Endodermal cell (in vitro differentiated cells): ENCODE measurements around the gene PTPN12. TPM values are rescaled to one million over a fixed set of nuclear protein-coding genes. Genes with fewer than 3 reads are reported as not detected.
A peak's percentile ranks its signal among the peaks of the same experiment; 100 is the strongest.

ENCODE experiments used
- DNase-seq: peaks from one replicate; pipeline ENCODE4 v3.0.0-alpha.2; 2017
- H3K27ac ChIP-seq: 2 replicates; pipeline ENCODE4 v1.5.1; 2013; ENCODE audit warnings: mild to moderate bottlenecking, low read depth, low read length, moderate library complexity
- H3K27me3 ChIP-seq: 2 replicates; pipeline ENCODE4 v1.6.1; 2013; ENCODE audit warnings: mild to moderate bottlenecking, low read length, moderate library complexity; ENCODE audit not compliant: insufficient read depth, control insufficient read depth, poor library complexity, severe bottlenecking
- H3K36me3 ChIP-seq: 2 replicates; pipeline ENCODE4 v1.7.0; 2013; ENCODE audit warnings: mild to moderate bottlenecking, low read length, moderate library complexity; ENCODE audit not compliant: control insufficient read depth, insufficient read depth
- H3K4me1 ChIP-seq: one replicate; pipeline ENCODE4 v1.7.0; 2013; ENCODE audit warnings: low read length; ENCODE audit not compliant: control insufficient read depth, insufficient read depth
- H3K4me3 ChIP-seq: 2 replicates; pipeline ENCODE4 v1.5.1; 2013; ENCODE audit warnings: mild to moderate bottlenecking, low read length, moderate library complexity
- H3K9ac ChIP-seq: 2 replicates; pipeline ENCODE4 v1.6.1; 2013; ENCODE audit warnings: mild to moderate bottlenecking, low read length, moderate library complexity; ENCODE audit not compliant: poor library complexity, severe bottlenecking; ENCODE audit errors: extremely low read depth
- H3K9me3 ChIP-seq: 2 replicates; pipeline ENCODE4 v1.6.1; 2013; ENCODE audit warnings: mild to moderate bottlenecking, low read length, moderate library complexity; ENCODE audit not compliant: control insufficient read depth
- H3K27ac Mint-ChIP-seq: 2 replicates; pipeline ENCODE4 v1.8.0; 2020; ENCODE audit warnings: mixed read lengths
- H3K27me3 Mint-ChIP-seq: 2 replicates; pipeline ENCODE4 v1.8.0; 2021; ENCODE audit warnings: mild to moderate bottlenecking, mixed read lengths; ENCODE audit not compliant: insufficient read depth
- H3K36me3 Mint-ChIP-seq: 2 replicates; pipeline ENCODE4 v1.8.0; 2020; ENCODE audit warnings: low read depth, mixed read lengths
- H3K4me1 Mint-ChIP-seq: 2 replicates; pipeline ENCODE4 v1.8.0; 2020; ENCODE audit warnings: mixed read lengths
- H3K4me3 Mint-ChIP-seq: 2 replicates; pipeline ENCODE4 v1.8.0; 2020; ENCODE audit warnings: mild to moderate bottlenecking, moderate library complexity, mixed read lengths
- H3K9me3 Mint-ChIP-seq: 2 replicates; pipeline ENCODE4 v1.8.0; 2020; ENCODE audit warnings: mild to moderate bottlenecking, mixed read lengths
- WGBS, 2 experiments: methylation state at CpG; one replicate each; pipeline versions ENCODE4 v1.1.5 to v1.1.7; 2013; ENCODE audit warnings: missing lambda C conversion rate in 2 of 2, mixed read lengths in 1 of 2; ENCODE audit not compliant: insufficient coverage in 1 of 2, insufficient read length in 1 of 2; 5-methylcytosine and 5-hydroxymethylcytosine counted together
- total RNA-seq, 2 donors: library from RNA; stranded (reverse); fragmentation: NEBNext Ultra II Directional in 1 of 2; extraction: Animal tissue kit (Norgen Biotek cat#: 25700) in 1 of 2; gene quantifications; 2 replicates in 1 of 2; 3 replicates in 1 of 2; pipeline ENCODE4 v1.2.1, GENCODE V29; 2021
- TF ChIP-seq, protein P1 (sequence below): fragments of 200-600 bp; sonication (generic); conservative IDR thresholded peaks from 2 replicates; pipeline ENCODE4 v1.5.0; 2021; ENCODE audit warnings: antibody characterized with exemption, mild to moderate bottlenecking

Gene PTPN12
- total RNA-seq, 2 donors from 2014 or later, result 147 to 158 TPM

DNA sequence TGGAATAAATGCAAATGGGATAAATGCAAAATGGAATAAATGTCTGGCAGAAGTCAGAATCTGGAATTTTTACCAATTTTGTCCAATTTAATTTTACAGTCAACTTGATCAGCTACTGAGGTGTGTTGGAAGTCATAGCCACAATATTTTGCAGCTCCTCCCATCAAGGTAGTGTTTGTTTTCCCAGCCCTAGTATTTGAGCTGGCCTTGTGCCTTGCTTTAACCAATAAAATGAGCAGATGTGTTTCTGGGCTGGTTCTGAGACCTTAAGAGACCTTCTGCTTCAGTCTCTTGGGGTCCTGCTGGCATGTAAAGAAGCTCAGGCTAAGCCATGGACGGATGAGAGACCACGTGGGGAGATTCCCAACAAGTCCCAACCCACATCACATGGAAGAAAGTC is 116.5 kb downstream of the PTPN12 start:
- WGBS, 2 experiments, result 98 to 100% methylated on average over 2 of the region's 2 CpGs
- Histone ChIP-seq H3K4me1 (no peaks in the 10 kb centered on the region), H3K4me3 (no peak overlapping the region), H3K36me3 (peaks cover 67% of the 10 kb centered on the region), H3K27me3 (no peaks in the 10 kb centered on the region), H3K27ac (no peak overlapping the region), H3K9ac (no peak overlapping the region), H3K9me3 (no peaks in the 10 kb centered on the region)
- no peaks in the 10 kb centered on the region for H3K4me1 Mint-ChIP-seq
- no peaks in the 10 kb centered on the region for H3K9me3 Mint-ChIP-seq
- TF ChIP-seq, protein P1, sequence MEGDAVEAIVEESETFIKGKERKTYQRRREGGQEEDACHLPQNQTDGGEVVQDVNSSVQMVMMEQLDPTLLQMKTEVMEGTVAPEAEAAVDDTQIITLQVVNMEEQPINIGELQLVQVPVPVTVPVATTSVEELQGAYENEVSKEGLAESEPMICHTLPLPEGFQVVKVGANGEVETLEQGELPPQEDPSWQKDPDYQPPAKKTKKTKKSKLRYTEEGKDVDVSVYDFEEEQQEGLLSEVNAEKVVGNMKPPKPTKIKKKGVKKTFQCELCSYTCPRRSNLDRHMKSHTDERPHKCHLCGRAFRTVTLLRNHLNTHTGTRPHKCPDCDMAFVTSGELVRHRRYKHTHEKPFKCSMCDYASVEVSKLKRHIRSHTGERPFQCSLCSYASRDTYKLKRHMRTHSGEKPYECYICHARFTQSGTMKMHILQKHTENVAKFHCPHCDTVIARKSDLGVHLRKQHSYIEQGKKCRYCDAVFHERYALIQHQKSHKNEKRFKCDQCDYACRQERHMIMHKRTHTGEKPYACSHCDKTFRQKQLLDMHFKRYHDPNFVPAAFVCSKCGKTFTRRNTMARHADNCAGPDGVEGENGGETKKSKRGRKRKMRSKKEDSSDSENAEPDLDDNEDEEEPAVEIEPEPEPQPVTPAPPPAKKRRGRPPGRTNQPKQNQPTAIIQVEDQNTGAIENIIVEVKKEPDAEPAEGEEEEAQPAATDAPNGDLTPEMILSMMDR, result no peak
- no peak overlapping the region for H3K4me3 Mint-ChIP-seq
- peaks cover 45% of the 10 kb centered on the region for H3K36me3 Mint-ChIP-seq
- no peak overlapping the region for H3K27ac Mint-ChIP-seq
- no peak for DNase-seq
- H3K27me3 Mint-ChIP-seq, result no peaks in the 10 kb centered on the region

DNA sequence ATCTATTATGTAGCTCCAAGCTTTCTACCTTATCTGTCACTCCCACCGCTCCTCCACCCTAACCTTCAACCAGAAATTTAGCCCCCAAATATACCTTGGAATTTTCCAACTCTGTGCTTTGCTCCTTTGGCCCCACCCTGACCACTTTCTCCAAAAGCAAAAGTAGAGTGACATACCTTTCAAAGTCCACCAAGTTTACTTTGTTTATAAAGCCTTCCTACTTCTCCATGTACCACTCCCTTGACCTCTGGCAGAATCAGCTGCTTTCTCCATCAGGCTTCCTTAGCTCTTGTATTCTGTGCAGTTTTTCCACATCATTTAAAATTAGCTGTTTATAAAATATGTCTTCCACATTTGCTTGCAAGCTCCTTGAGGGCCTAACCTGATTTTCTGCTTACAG is 118.3 kb downstream of the PTPN12 start:
- Histone ChIP-seq H3K27ac (no peak overlapping the region), H3K9ac (no peak overlapping the region), H3K4me1 (no peaks in the 10 kb centered on the region), H3K9me3 (no peaks in the 10 kb centered on the region), H3K36me3 (peaks cover 70% of the 10 kb centered on the region), H3K4me3 (no peak overlapping the region), H3K27me3 (no peaks in the 10 kb centered on the region)
- TF ChIP-seq, protein P1, result no peak
- no peaks in the 10 kb centered on the region for H3K9me3 Mint-ChIP-seq
- H3K4me1 Mint-ChIP-seq, result no peaks in the 10 kb centered on the region
- DNase-seq, result no peak
- H3K36me3 Mint-ChIP-seq, result peaks cover 50% of the 10 kb centered on the region
- H3K27ac Mint-ChIP-seq, result peak overlapping the region; percentile 28
- H3K27me3 Mint-ChIP-seq, result no peaks in the 10 kb centered on the region
- WGBS, 2 experiments, result 40 to 41% methylated on average over 1 of the region's 1 CpG
- no peak overlapping the region for H3K4me3 Mint-ChIP-seq

DNA sequence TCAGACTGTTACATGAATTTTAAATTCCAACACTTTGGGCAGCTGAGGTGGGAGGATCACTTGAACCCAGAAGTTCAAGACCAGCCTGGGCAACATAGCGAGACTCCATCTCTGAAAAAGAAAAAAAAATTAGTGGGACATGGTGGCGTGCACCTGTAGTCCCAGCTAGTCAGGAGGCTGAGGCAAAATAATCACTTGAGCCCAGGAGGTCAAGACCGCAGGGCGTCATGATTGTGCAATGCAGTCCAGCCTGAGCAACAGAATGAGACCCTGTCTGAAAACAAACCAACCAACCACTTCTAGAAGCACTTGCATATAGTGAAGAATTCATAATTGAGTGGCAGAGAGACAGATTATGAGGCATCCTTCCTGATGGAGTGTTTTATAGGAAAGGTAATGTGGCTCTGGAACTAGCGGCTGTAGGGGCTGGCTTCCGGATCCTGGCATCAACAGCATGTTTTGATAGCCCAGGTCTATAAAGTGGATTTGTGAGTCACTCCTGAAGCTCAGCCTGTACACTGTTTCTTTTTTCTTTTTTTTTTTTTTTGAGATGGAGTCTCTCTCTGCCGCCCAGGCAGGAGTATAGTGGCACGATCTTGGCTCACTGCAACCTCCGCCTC is 118.9 kb downstream of the PTPN12 start:
- Mint-ChIP-seq H3K36me3 (peaks cover 55% of the 10 kb centered on the region), H3K4me1 (no peaks in the 10 kb centered on the region), H3K9me3 (no peaks in the 10 kb centered on the region), H3K4me3 (no peak overlapping the region), H3K27me3 (no peaks in the 10 kb centered on the region), H3K27ac (no peak overlapping the region)
- no peak overlapping the region for H3K4me3 ChIP-seq
- no peak overlapping the region for H3K9ac ChIP-seq
- no peaks in the 10 kb centered on the region for H3K27me3 ChIP-seq
- H3K36me3 ChIP-seq, result peaks cover 71% of the 10 kb centered on the region
- H3K4me1 ChIP-seq, result no peaks in the 10 kb centered on the region
- no peak overlapping the region for H3K27ac ChIP-seq
- 90 to 92% methylated on average over 4 to 9 of the region's 9 CpGs for WGBS, 2 experiments
- no peaks in the 10 kb centered on the region for H3K9me3 ChIP-seq
- TF ChIP-seq, protein P1, result no peak
- no peak for DNase-seq
